Fibroblast of the aortic adventitia (primary cell): ENCODE results near the gene CLCNKA. TPM values are rescaled to one million over a fixed set of nuclear protein-coding genes. Genes with fewer than 3 reads are reported as not detected.
"Not testable (repeated sequence)": the region's sequence is repeated elsewhere in the genome, so short reads cannot be mapped to it uniquely, and the experiment has no call there.

Experiments
- DNase-seq: peaks from one replicate; pipeline ENCODE4 v3.0.0-alpha.2; 2010; ENCODE audit warnings: low read depth
- H3K4me3 ChIP-seq: 2 replicates; pipeline ENCODE4 v1.5.1; 2011; ENCODE audit warnings: low read depth, mild to moderate bottlenecking, control low read depth, low read length, moderate library complexity
- CTCF ChIP-seq: IDR thresholded peaks from 2 replicates; pipeline ENCODE4 v1.5.1; 2011; ENCODE audit warnings: mild to moderate bottlenecking, low read length, control low read depth, inconsistent platforms; ENCODE audit not compliant: insufficient read depth
- total RNA-seq: library from RNA; depleted of rRNA; stranded (reverse); fragments of >200 nt; gene quantifications from 2 replicates; pipeline ENCODE4 v1.2.3, GENCODE V29; 2012; ENCODE audit warnings: low replicate concordance

CLCNKA gene
- total RNA-seq, 1 donor = 0.09 TPM

- TF ChIP-seq CTCF = no peak
- DNase-seq = no peak
- H3K4me3 ChIP-seq = no peak overlapping the region
Measured at GRCh38 chr1:15997637-15998280, 24.1 kb upstream of the CLCNKA start.

DNA sequence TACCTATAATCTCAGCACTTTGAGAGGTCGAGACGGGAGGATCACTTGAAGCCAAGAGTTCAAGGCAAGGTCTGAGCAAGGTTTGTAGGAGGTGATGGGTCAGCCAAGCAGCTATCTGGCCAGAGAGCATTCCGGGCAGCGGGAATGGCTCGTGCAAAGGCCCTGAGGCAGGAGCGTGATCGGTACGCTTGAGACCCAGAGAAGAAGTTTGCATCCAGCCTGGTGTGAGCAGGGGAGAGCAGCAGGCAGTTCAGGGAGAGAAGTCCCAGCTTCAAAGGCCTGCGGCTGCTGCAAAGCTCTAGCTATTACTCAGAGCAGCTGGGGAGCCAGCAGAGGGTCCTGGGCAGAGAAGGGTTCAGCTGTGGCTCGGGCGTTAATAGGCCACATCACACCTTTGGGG lies 22.9 kb upstream of the CLCNKA start:
- TF ChIP-seq CTCF = no peak
- DNase-seq = no peak
- no peak overlapping the region for H3K4me3 ChIP-seq

DNA sequence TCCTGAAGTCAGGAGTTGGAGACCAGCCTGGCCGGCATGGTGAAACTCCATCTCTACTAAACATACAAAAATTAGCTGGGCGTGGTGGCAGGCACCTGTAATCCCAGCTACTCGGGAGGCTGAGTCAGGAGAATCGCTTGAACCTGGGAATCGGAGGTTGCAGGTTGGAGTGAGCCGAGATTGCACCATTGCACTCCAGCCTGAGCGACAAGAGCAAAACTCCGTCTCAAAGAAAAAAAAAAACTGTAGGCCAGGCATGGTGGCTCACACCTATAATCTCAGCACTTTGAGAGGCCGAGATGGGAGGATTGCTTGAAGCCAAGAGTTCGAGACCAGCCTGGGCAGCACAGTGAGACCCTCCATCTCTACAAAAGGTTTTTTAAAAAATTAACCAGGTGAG lies 20.6 kb upstream of the CLCNKA start:
- not testable (repeated sequence) for H3K4me3 ChIP-seq, DNase-seq

DNA sequence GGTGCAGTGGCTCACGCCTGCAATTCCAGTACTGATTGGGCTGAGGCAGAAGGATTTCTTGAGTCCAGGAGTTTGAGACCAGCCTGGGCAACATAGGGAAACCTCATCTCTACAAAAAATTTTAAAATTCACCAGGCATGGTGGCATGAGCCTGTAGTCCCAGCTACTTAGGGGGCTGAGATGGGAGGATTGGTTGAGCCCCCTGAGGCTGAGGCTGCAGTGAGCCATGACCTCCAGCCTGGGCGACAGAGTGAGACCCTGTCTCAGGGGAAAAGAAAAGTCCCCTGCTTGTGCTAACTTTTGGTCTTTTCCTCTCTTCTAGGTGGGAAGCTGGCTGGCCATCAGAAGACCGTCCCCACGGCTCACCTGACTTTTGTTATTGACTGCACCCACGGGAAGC lies 16.2 kb upstream of the CLCNKA start:
- TF ChIP-seq CTCF = no peak
- no peak overlapping the region for H3K4me3 ChIP-seq
- DNase-seq = no peak

GRCh38 chr1:16006010-16006409 lies 15.8 kb upstream of the CLCNKA start:
- H3K4me3 ChIP-seq = no peak overlapping the region
- DNase-seq = no peak
- no peak for TF ChIP-seq CTCF

GRCh38 chr1:16006552-16007485 lies 15.0 kb upstream of the CLCNKA start:
- peak; percentile 7 for TF ChIP-seq CTCF
- no peak overlapping the region for H3K4me3 ChIP-seq
- DNase-seq = peak; percentile 39

DNA sequence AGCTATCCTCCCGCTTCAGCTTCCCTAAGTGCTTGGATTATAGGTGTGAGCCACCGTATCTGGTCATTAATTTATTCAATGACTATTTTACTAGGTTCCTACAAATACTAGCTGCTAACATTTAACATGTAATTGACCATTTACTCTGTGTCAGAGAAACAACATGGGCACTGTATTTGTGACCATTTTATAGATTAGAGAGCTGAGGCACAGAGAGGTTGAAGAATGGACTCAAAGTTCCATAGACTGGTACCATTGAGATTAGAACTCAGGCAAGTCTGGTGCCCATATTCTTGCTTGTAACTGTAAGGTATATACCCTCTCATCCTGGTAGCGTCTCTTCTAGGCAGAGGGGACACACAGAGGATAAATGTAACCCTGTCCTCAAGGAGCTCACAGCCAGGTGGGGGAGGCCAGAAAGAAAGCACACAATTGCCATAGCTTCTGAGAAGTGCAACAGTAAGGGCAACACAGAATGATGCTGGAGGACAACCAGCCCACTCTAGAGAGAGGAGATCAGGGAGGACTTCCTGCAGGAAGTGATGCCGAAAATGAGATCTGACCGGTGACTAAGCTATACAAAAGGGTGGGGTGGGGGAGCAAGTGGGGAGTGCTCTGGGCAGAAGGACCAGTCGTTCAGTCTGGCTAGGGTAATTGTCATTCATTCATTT lies 14.0 kb upstream of the CLCNKA start:
- no peak for TF ChIP-seq CTCF
- no peak for DNase-seq

More for the DNA sequence above, 14.0 kb upstream of the CLCNKA start:
- no peak overlapping the region for H3K4me3 ChIP-seq
